GM13977 (cell line): ENCODE data around the gene BSCL2.
"Not testable (repeated sequence)": the region's sequence is repeated elsewhere in the genome, so short reads cannot be mapped to it uniquely, and the experiment has no call there.

ENCODE experiments used
- DNase-seq: peaks from one replicate; pipeline ENCODE4 v3.0.0; 2012; ENCODE audit warnings: low spot score
- CTCF ChIP-seq: IDR thresholded peaks from 2 replicates; pipeline ENCODE4 v1.5.1; 2012; ENCODE audit warnings: mild to moderate bottlenecking, control low read depth; ENCODE audit not compliant: insufficient read depth; ENCODE audit errors: extremely low read depth, missing control alignments
- in situ Hi-C: fragments of 300-500 bp; cut with MboI; formaldehyde crosslinking; loops from one replicate; pipeline ENCODE4 v1.12.0; 2022; ENCODE audit warnings: low sequenced_read_pairs, low pct_unique_long_range_greater_than_20kb, mixed read lengths, inconsistent platforms; ENCODE audit not compliant: unreplicated experiment

BSCL2 gene

DNA sequence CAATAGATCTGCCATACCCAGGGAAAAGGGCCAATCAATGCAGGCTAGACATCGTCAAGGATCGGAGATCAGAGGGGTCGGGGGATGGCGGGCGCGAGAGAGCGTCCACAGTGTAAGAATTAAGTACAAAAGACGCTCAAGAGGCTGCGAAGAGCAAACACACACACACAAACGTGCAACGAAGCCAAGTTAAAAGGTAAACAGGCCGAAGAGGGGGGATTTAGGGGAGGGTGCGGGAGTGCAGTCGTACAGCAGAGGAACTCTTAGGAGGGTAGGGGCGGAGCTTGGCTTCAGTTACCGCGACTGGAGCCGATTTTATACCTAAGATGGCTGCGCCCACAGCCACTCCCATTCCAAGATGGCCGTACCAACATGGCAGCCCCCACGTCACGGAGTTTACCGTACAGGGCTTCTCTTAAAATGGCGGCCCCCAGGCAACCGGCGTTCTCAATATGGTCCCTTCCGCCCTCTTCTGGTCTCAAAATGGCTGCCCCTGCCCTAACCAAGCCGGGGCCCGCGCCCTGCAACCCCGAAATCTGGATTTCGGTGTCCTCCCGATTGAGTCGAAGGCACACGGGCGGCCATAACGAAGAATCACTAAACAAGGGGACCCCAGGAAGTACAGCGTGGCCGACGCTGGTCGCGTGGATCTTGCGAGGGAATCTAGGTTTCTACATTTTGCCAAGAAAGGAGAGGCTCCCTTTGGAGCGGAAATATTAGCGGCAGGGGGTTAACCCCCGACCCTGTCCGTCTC lies 2.2 kb upstream of the BSCL2 start:
- peak; percentile 92 for DNase-seq
- TF ChIP-seq CTCF: peak; percentile 14
- in situ Hi-C loops: no loop called here

GRCh38 chr11:62708793-62709192 lies 1.6 kb upstream of the BSCL2 start:
- DNase-seq: no peak
- in situ Hi-C loops: no loop called here
- no peak for TF ChIP-seq CTCF

DNA sequence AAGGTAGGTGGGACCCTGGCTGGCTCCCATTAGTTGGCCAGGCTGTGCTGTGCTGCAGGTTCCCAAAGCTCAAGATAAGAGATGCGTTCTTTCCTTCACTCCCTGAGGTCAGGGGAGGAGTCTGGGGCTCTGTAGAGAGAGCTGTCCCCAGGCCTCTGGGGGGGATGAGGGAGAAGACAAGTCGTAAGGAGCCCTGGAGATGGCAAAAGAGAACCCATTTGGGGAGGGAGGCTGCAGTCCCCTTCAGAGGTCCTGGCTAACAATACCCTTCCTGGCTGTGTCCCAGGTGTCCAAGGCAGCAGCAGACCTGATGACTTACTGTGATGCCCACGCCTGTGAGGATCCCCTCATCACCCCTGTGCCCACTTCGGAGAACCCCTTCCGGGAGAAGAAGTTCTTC lies 1.2 kb upstream of the BSCL2 start:
- in situ Hi-C loops: no loop called here

DNA sequence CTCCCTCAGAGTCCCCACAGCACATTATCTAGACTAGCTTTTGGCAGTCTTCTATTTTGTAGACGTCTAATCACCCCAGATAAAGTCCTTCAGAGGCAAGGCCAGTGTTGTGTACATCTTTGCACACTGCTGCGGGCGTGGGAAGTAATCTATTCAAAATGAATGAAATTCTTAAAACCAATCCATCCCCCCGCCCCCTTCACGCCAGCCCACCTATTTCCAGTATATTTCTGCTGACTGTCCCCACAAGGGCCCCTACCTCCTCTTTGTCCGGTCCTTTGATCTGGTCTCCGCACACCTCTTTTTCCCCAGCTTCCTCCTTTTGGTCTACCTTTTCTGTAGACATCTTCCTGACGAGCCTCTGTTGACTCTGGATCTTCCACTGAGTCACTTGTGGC lies 375 bp downstream of the BSCL2 start:
- no peak for TF ChIP-seq CTCF
- in situ Hi-C loops: no loop called here
- no peak for DNase-seq

More for the DNA sequence above, 1.2 kb upstream of the BSCL2 start:
- DNase-seq: no peak
- TF ChIP-seq CTCF: no peak

DNA sequence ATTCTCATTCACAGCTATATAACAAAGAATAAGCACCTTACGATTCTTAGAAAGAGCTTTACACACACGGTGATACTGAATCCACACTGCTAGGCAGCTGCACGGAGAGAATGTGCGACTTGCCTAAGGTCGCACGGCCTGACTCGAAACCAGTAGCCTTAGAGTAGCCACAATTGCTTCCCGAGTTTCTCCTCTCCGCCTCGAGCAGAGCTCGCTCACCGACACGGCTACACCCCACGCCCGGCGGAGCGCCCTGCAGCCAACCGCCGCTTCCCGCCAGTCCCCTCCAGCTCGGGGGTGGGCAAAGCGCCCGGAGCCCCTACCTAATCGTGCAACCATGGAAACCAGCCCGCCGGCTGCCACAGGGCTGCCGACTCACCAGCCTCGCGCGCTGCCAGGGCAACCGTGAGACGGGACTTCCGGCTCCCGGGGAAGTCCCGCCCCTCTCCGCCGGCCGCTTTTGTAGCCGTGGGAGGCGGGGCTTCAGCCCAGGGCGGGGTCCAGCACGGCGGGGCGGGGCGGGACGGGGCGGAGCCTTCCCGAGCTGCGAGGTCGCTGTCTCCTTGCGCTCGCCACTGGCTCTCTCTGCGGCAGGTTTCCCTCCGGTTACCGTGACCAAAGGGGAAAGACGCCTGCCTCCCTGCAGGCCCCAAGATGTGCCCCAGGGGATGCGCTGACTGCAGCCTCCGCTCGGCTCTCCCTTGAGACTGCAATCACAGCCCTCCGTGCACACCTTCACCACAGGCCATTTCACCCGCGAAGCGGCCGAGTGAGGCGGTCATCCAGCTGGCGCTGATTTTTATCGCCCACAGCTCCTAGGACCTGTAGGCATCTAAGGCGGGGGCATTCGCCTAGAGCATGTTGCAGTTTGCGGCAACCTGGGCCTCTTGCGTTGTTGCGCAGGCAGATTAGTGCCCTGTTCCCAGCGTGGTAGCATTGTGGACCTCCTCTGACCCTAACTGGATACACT lies 1.1 kb downstream of the BSCL2 start:
- no peak for TF ChIP-seq CTCF
- DNase-seq: peak; percentile 95
- in situ Hi-C loops: no loop called here

- in situ Hi-C loops: no loop called here
- no peak for DNase-seq
- no peak for TF ChIP-seq CTCF
These were observed 1.8 kb downstream of the BSCL2 start for GRCh38 chr11:62705413-62705812.

GRCh38 chr11:62703921-62704320 lies 3.3 kb downstream of the BSCL2 start:
- in situ Hi-C loops, DNase-seq: not testable (repeated sequence)
